Mucosa of descending colon (tissue), 3 donors: ENCODE measurements around the gene COMMD2. TPM values are rescaled to one million over a fixed set of nuclear protein-coding genes. Genes with fewer than 3 reads are reported as not detected.

ENCODE experiments used
- ATAC-seq: fragments of 200-7000 bp; cut with Tn5 transposase; one replicate; pipeline ENCODE4 v1.9.1; 2020; ENCODE audit warnings: mild to moderate bottlenecking, moderate library complexity
- DNase-seq, 3 donors: peaks; one replicate each; pipeline ENCODE4 v3.0.0-alpha.2; 2020
- H3K36me3 ChIP-seq: fragments of 200-600 bp; one replicate; pipeline ENCODE4 v1.8.0; 2021; ENCODE audit warnings: low read depth, mild to moderate bottlenecking
- H3K4me1 ChIP-seq: fragments of 200-600 bp; one replicate; pipeline ENCODE4 v1.8.0; 2021; ENCODE audit warnings: low read depth, mild to moderate bottlenecking
- H3K4me3 ChIP-seq: fragments of 200-600 bp; one replicate; pipeline ENCODE4 v1.8.0; 2021; ENCODE audit warnings: mild to moderate bottlenecking
- H3K9me3 ChIP-seq: fragments of 200-600 bp; one replicate; pipeline ENCODE4 v1.8.0; 2021; ENCODE audit warnings: mild to moderate bottlenecking
- CTCF ChIP-seq: fragments of 200-600 bp; IDR thresholded peaks from one replicate; pipeline ENCODE4 v1.8.0; 2022; ENCODE audit warnings: antibody characterized with exemption, mild to moderate bottlenecking
- intact Hi-C, 2 donors: fragments of 100-400 bp; cut with DNase I in 1 of 2; cut with micrococcal nuclease in 1 of 2; formaldehyde crosslinking; loops; one replicate each; pipeline versions ENCODE4 v1.11.0 to v1.11.1; 2022; cut with DNase I, micrococcal nuclease
- total RNA-seq, 3 donors: library from RNA; stranded (reverse); fragmentation: NEBNext Ultra II Directional in 2 of 3; extraction: Animal tissue kit (Norgen Biotek cat#: 25700) in 2 of 3; gene quantifications; one replicate each; pipeline versions ENCODE4 v1.2.1 to v1.2.4, GENCODE V29; 2021 to 2023
- donor health status: DM: no; HTN: no; CAD: no; lungs with moderate emphysema.
- donor health status: DM: no; HTN: no; CAD: no.
- donor health status: DM: no; HTN: yes; CAD: no.

Gene COMMD2
- total RNA-seq, 3 donors from 2014 or later: 19.7 to 26.9 (median 25.4) TPM

- Histone ChIP-seq H3K4me3 (no peak overlapping the region), H3K36me3 (no peaks in the 10 kb centered on the region), H3K4me1 (no peaks in the 10 kb centered on the region), H3K9me3 (no peaks in the 10 kb centered on the region)
- no peak for TF ChIP-seq CTCF
- ATAC-seq (no peak), DNase-seq (no peak)
- intact Hi-C loops: no loop called here
These were observed 24.6 kb downstream of the COMMD2 start for GRCh38 chr3:149727656-149728055.

- DNase-seq: no peak
- H3K4me3 ChIP-seq: no peak overlapping the region
- H3K4me1 ChIP-seq: no peaks in the 10 kb centered on the region
- no peaks in the 10 kb centered on the region for H3K9me3 ChIP-seq
- no peak for TF ChIP-seq CTCF
- intact Hi-C loops: no loop called here
- no peak for ATAC-seq
- H3K36me3 ChIP-seq: no peaks in the 10 kb centered on the region
These were observed 25.4 kb downstream of the COMMD2 start for GRCh38 chr3:149726716-149727407.

- no peak for TF ChIP-seq CTCF
- intact Hi-C loops: no loop called here
- Histone ChIP-seq H3K9me3 (peaks cover 6% of the 10 kb centered on the region), H3K4me1 (no peaks in the 10 kb centered on the region), H3K4me3 (no peak overlapping the region), H3K36me3 (no peaks in the 10 kb centered on the region)
- no peak for ATAC-seq
- DNase-seq: no peak
These were observed 28.5 kb downstream of the COMMD2 start for GRCh38 chr3:149723781-149724180.

GRCh38 chr3:149720918-149721317, 31.4 kb downstream of the COMMD2 start:
- H3K4me3 ChIP-seq: no peak overlapping the region
- no peak for DNase-seq
- H3K4me1 ChIP-seq: no peaks in the 10 kb centered on the region
- no peaks in the 10 kb centered on the region for H3K36me3 ChIP-seq
- H3K9me3 ChIP-seq: peaks cover 6% of the 10 kb centered on the region
- TF ChIP-seq CTCF: no peak
- ATAC-seq: no peak
- intact Hi-C loops: no loop called here

GRCh38 chr3:149717391-149718056, 34.8 kb downstream of the COMMD2 start:
- DNase-seq (peak in 1 of 3 donors; percentile 78), ATAC-seq (peak; percentile 56)
- Histone ChIP-seq H3K4me3 (no peak overlapping the region), H3K9me3 (peaks cover 6% of the 10 kb centered on the region), H3K4me1 (no peaks in the 10 kb centered on the region), H3K36me3 (no peaks in the 10 kb centered on the region)
- TF ChIP-seq CTCF: peak; percentile 44
- intact Hi-C loops: loop anchor here (5.0 to 10.0 kb wide), 3 partner anchors 150 to 205 kb away; no protein-coding TSS in a partner anchor
